ENCODE results near the gene RALGPS2.

GRCh38 chr1:178694923-178695525 is 30.0 kb upstream of the RALGPS2 start:
- TF ChIP-seq, protein P1, sequence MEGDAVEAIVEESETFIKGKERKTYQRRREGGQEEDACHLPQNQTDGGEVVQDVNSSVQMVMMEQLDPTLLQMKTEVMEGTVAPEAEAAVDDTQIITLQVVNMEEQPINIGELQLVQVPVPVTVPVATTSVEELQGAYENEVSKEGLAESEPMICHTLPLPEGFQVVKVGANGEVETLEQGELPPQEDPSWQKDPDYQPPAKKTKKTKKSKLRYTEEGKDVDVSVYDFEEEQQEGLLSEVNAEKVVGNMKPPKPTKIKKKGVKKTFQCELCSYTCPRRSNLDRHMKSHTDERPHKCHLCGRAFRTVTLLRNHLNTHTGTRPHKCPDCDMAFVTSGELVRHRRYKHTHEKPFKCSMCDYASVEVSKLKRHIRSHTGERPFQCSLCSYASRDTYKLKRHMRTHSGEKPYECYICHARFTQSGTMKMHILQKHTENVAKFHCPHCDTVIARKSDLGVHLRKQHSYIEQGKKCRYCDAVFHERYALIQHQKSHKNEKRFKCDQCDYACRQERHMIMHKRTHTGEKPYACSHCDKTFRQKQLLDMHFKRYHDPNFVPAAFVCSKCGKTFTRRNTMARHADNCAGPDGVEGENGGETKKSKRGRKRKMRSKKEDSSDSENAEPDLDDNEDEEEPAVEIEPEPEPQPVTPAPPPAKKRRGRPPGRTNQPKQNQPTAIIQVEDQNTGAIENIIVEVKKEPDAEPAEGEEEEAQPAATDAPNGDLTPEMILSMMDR (conservative IDR thresholded peaks at IDR 0.05; ENCODE audit: low read depth, low read length) = no peak
- no peak for TF ChIP-seq EZH2 (IDR thresholded peaks at IDR 0.05; ENCODE audit: low read length, unreplicated experiment)
- TF ChIP-seq EZH2phosphoT487 (IDR thresholded peaks at IDR 0.05; ENCODE audit: borderline replicate concordance, low read length) = no peak

Measured in PC-3 (cell line).